Measurements from ENCODE around the gene SLC22A16.

Gene SLC22A16

GRCh38 chr6:110390404-110390803 is 86.0 kb downstream of the SLC22A16 start:
- Histone ChIP-seq H3F3A (ENCODE audit: insufficient read depth) (no peaks in the 10 kb centered on the region), H3K9me3 (ENCODE audit: insufficient read depth, low read length) (no peaks in the 10 kb centered on the region), H2AFZ (ENCODE audit: low read depth, low read length, severe bottlenecking) (no peak overlapping the region), H3K9me2 (replicated peaks; ENCODE audit: insufficient read depth, low read length) (no peaks in the 10 kb centered on the region), H3K9ac (ENCODE audit: low read length) (no peak overlapping the region), H4K20me1 (ENCODE audit: low read depth, low read length) (no peaks in the 10 kb centered on the region), H3K27ac (ENCODE audit: low read depth, low read length) (no peak overlapping the region), H3K4me2 (ENCODE audit: low read depth, low read length, poor library complexity, severe bottlenecking) (no peak overlapping the region), H3K4me3 (ENCODE audit: insufficient read depth, low read length, poor library complexity, severe bottlenecking) (no peak overlapping the region), H3K79me2 (ENCODE audit: insufficient read depth, low read length) (no peaks in the 10 kb centered on the region), H3K27me3 (ENCODE audit: low read length) (no peaks in the 10 kb centered on the region), H3K36me3 (ENCODE audit: low read length) (no peaks in the 10 kb centered on the region)
- no peak for TF ChIP-seq EZH2phosphoT487 (conservative IDR thresholded peaks at IDR 0.05; ENCODE audit: low read length)
- TF ChIP-seq CTCF (IDR thresholded peaks at IDR 0.05; ENCODE audit: insufficient read depth, low read length, poor library complexity, severe bottlenecking) = no peak

- Histone ChIP-seq H3K27me3 (ENCODE audit: low read length) (no peaks in the 10 kb centered on the region), H2AFZ (ENCODE audit: low read depth, low read length, severe bottlenecking) (no peak overlapping the region), H3K36me3 (ENCODE audit: low read length) (no peaks in the 10 kb centered on the region), H3K79me2 (ENCODE audit: insufficient read depth, low read length) (no peaks in the 10 kb centered on the region), H3K4me3 (ENCODE audit: insufficient read depth, low read length, poor library complexity, severe bottlenecking) (no peak overlapping the region), H3K9me2 (replicated peaks; ENCODE audit: insufficient read depth, low read length) (no peaks in the 10 kb centered on the region), H3K4me2 (ENCODE audit: low read depth, low read length, poor library complexity, severe bottlenecking) (no peak overlapping the region), H3F3A (ENCODE audit: insufficient read depth) (no peaks in the 10 kb centered on the region), H4K20me1 (ENCODE audit: low read depth, low read length) (no peaks in the 10 kb centered on the region), H3K27ac (ENCODE audit: low read depth, low read length) (no peak overlapping the region), H3K9me3 (ENCODE audit: insufficient read depth, low read length) (no peaks in the 10 kb centered on the region), H3K9ac (ENCODE audit: low read length) (no peak overlapping the region)
- TF ChIP-seq CTCF (IDR thresholded peaks at IDR 0.05; ENCODE audit: insufficient read depth, low read length, poor library complexity, severe bottlenecking) (no peak), EZH2phosphoT487 (conservative IDR thresholded peaks at IDR 0.05; ENCODE audit: low read length) (no peak)
Observed at GRCh38 chr6:110389689-110390382, 86.6 kb downstream of the SLC22A16 start.

GRCh38 chr6:110387986-110388385 is 88.4 kb downstream of the SLC22A16 start:
- H2AFZ ChIP-seq (ENCODE audit: low read depth, low read length, severe bottlenecking) = no peak overlapping the region
- TF ChIP-seq EZH2phosphoT487 (conservative IDR thresholded peaks at IDR 0.05; ENCODE audit: low read length) (no peak), CTCF (IDR thresholded peaks at IDR 0.05; ENCODE audit: insufficient read depth, low read length, poor library complexity, severe bottlenecking) (no peak)
- no peaks in the 10 kb centered on the region for H4K20me1 ChIP-seq (ENCODE audit: low read depth, low read length)
- H3K9me2 ChIP-seq (replicated peaks; ENCODE audit: insufficient read depth, low read length) = no peaks in the 10 kb centered on the region
- H3K79me2 ChIP-seq (ENCODE audit: insufficient read depth, low read length) = no peaks in the 10 kb centered on the region
- H3K27me3 ChIP-seq (ENCODE audit: low read length) = no peaks in the 10 kb centered on the region
- H3K9ac ChIP-seq (ENCODE audit: low read length) = no peak overlapping the region
- no peak overlapping the region for H3K4me2 ChIP-seq (ENCODE audit: low read depth, low read length, poor library complexity, severe bottlenecking)
- H3K9me3 ChIP-seq (ENCODE audit: insufficient read depth, low read length) = no peaks in the 10 kb centered on the region
- no peak overlapping the region for H3K27ac ChIP-seq (ENCODE audit: low read depth, low read length)
- H3K4me3 ChIP-seq (ENCODE audit: insufficient read depth, low read length, poor library complexity, severe bottlenecking) = no peak overlapping the region
- H3F3A ChIP-seq (ENCODE audit: insufficient read depth) = no peaks in the 10 kb centered on the region
- no peaks in the 10 kb centered on the region for H3K36me3 ChIP-seq (ENCODE audit: low read length)

Data from SU-DHL-6 (cell line).